ENCODE data around the gene ATG101. TPM values are rescaled to one million over a fixed set of nuclear protein-coding genes. Genes with fewer than 3 reads are reported as not detected.

The ATG101 gene, protein sequence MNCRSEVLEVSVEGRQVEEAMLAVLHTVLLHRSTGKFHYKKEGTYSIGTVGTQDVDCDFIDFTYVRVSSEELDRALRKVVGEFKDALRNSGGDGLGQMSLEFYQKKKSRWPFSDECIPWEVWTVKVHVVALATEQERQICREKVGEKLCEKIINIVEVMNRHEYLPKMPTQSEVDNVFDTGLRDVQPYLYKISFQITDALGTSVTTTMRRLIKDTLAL
- total RNA-seq (33.5 TPM), polyA plus RNA-seq (10 to 100 TPM; 30.1 to 38.2 (median 34.8) TPM)

DNA sequence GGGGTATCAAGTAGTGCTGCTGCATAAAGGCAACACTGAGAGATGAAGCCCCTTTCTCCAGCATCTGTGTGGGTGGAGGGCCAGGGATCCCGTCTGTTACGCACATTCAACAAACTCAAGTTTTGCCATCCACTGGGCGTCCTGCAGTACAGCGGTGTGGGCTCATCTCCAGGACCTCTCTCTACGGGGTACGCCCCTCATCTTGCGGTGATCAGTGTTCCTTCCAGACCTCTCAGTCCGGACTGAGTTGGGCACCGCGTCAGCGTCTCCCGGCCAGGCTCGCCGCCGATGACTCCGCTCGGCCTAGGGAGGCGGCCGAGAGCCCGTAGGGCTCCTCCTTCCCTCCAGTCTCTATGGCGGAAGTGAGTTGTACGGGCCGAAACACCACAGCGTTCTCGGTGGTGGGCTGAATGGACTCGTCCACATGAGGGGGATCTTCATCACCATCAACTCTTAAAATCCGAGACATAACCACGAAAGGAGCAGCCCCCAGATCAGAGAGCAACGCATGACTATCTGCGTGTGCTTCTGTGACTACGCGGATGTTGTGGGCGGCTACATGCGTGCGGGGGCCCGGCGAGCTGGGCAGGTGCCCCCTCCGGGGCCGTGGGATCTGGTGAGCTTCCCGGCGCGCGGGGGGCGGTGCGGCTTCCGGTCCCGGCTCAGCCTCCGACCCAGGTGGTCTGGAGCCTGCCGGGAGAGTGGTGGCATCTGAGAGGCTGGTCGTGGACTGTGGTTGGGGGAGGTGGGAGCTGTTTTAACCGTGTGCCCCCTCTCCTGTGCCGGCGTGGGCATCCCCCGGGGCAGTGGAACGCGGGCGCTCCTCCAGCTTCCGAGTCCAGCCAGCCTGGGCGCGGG is at the start of gene ATG101:
TSS of gene ATG101 (plus strand) at position 652 of the 858 bp plus-strand sequence. CDS start 3,673 bp downstream, outside the sequence.
- Mint-ChIP-seq H3K4me3 (peak within 1 kb of the TSS; percentile 95 to 99 (median 98)), H3K9me3 (no peaks in the 10 kb centered on the region), H3K4me1 (peaks cover 31 to 47% (median 38%) of the 10 kb centered on the region in 4 donors), H3K27me3 (peaks cover 19% of the 10 kb centered on the region), H3K27ac (peak within 1 kb of the TSS; percentile 98 to 99 (median 99)), H3K36me3 (peaks cover 7% of the 10 kb centered on the region)
- peaks cover 15% of the 10 kb centered on the region for H3K36me3 ChIP-seq (ENCODE audit: control insufficient read depth, insufficient read depth, low read length)
- H3K4me3 ChIP-seq (ENCODE audit: low read depth, low read length): peak within 1 kb of the TSS; percentile 82
- H3K27me3 ChIP-seq (ENCODE audit: control insufficient read depth, insufficient read depth, low read length): no peaks in the 10 kb centered on the region
- peak; percentile 98 to 99 for ATAC-seq (ENCODE audit: low read depth in 2 of 2)
- no peaks in the 10 kb centered on the region for H3K9me3 ChIP-seq (ENCODE audit: control insufficient read depth in 2 of 2, low read length in 2 of 2)
- peaks cover 31% of the 10 kb centered on the region for H3K4me1 ChIP-seq (ENCODE audit: control insufficient read depth, insufficient read depth, low read length, poor library complexity, severe bottlenecking)
- DNase-seq: peak; percentile 80 to 96 (median 93)
- H3K27ac ChIP-seq (ENCODE audit: insufficient read depth, low read length, poor library complexity, severe bottlenecking): peak within 1 kb of the TSS; percentile 89

DNA sequence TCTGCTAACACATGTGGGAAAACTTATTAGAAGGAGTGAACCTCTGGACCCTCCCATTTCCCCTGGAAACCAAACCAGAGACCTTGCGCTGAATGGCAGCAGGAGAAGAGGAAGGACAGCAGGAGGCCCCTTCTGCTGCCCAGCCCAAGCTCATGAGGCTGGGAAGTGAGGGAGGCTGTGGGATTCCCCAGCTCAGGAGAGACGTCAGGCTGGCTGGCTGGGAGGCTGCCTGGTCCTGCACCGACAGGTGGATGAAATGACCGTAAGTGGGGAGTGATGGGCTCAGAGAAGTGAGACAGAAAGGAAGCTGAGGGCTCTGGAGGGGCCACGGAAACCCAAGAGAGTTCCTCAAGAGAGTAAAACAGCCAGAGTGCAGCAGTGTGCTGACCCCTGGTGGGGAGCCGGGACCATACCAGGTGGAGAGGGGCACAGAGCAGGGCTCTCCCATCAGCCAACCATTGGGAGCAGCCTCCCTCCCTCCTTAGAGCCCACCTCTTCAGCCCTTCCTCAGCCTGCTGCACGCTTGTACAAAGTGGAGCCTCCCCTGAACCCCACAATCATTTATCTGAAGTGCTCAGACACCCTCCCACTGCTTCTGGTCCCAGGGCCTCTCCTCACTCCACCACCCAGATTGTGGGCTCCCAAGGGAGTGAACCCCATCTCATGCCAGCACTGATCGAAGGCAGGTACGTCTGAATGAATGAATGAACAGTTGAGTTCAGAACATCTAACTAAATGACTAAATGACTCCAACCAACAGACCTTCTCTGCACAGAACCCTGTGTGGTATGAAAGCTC is 49.0 kb upstream of the ATG101 start:
- H3K4me1 Mint-ChIP-seq: peaks cover 7 to 40% (median 20%) of the 10 kb centered on the region in 4 donors
- peak overlapping the region in 3 of 4 donors; percentile 31 to 61 (median 52) for H3K4me3 Mint-ChIP-seq
- H3K27me3 Mint-ChIP-seq: peaks cover 15% of the 10 kb centered on the region
- H3K9me3 ChIP-seq (ENCODE audit: control insufficient read depth in 2 of 2, low read length in 2 of 2): no peaks in the 10 kb centered on the region
- no peaks in the 10 kb centered on the region for H3K36me3 Mint-ChIP-seq
- peaks cover 32% of the 10 kb centered on the region for H3K4me1 ChIP-seq (ENCODE audit: control insufficient read depth, insufficient read depth, low read length, poor library complexity, severe bottlenecking)
- no peaks in the 10 kb centered on the region for H3K36me3 ChIP-seq (ENCODE audit: control insufficient read depth, insufficient read depth, low read length)
- H3K27me3 ChIP-seq (ENCODE audit: control insufficient read depth, insufficient read depth, low read length): no peaks in the 10 kb centered on the region
- DNase-seq (peak; percentile 28 to 63 (median 61)), ATAC-seq (ENCODE audit: low read depth in 2 of 2) (peak; percentile 44 to 45)
- H3K27ac ChIP-seq (ENCODE audit: insufficient read depth, low read length, poor library complexity, severe bottlenecking): no peak overlapping the region
- H3K9me3 Mint-ChIP-seq: no peaks in the 10 kb centered on the region
- H3K27ac Mint-ChIP-seq: no peak overlapping the region
- no peak overlapping the region for H3K4me3 ChIP-seq (ENCODE audit: low read depth, low read length)

DNA sequence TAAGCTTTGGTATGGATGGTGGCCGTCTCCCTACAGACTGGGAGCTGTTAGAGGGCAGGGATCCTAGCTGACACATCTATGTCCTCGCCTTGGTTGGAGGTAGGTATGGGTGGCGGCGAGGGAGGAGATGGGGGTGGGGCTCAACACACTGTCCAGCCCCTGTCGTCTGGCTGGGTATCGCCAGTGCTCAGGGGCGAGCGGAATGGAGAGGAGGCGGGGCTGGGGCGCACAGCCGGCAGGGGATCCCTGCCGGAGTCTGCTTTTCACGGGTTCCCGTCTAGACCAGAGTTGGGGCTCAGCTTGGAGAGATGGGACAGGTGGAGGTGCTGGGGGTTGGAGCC is 47.0 kb upstream of the ATG101 start:
- no peaks in the 10 kb centered on the region for H3K9me3 Mint-ChIP-seq
- Histone ChIP-seq H3K9me3 (ENCODE audit: control insufficient read depth in 2 of 2, low read length in 2 of 2) (no peaks in the 10 kb centered on the region), H3K36me3 (ENCODE audit: control insufficient read depth, insufficient read depth, low read length) (no peaks in the 10 kb centered on the region), H3K4me1 (ENCODE audit: control insufficient read depth, insufficient read depth, low read length, poor library complexity, severe bottlenecking) (peaks cover 35% of the 10 kb centered on the region), H3K4me3 (ENCODE audit: low read depth, low read length) (no peak overlapping the region), H3K27ac (ENCODE audit: insufficient read depth, low read length, poor library complexity, severe bottlenecking) (peak overlapping the region; percentile 57), H3K27me3 (ENCODE audit: control insufficient read depth, insufficient read depth, low read length) (no peaks in the 10 kb centered on the region)
- ATAC-seq (ENCODE audit: low read depth in 2 of 2) (no peak), DNase-seq (no peak)
- H3K36me3 Mint-ChIP-seq: no peaks in the 10 kb centered on the region
- H3K4me3 Mint-ChIP-seq: peak overlapping the region; percentile 86 to 89 (median 88)
- peaks cover 16% of the 10 kb centered on the region for H3K27me3 Mint-ChIP-seq
- H3K4me1 Mint-ChIP-seq: peaks cover 10 to 49% (median 21%) of the 10 kb centered on the region in 4 donors
- H3K27ac Mint-ChIP-seq: peak overlapping the region in 1 of 3 donors; percentile 32

DNA sequence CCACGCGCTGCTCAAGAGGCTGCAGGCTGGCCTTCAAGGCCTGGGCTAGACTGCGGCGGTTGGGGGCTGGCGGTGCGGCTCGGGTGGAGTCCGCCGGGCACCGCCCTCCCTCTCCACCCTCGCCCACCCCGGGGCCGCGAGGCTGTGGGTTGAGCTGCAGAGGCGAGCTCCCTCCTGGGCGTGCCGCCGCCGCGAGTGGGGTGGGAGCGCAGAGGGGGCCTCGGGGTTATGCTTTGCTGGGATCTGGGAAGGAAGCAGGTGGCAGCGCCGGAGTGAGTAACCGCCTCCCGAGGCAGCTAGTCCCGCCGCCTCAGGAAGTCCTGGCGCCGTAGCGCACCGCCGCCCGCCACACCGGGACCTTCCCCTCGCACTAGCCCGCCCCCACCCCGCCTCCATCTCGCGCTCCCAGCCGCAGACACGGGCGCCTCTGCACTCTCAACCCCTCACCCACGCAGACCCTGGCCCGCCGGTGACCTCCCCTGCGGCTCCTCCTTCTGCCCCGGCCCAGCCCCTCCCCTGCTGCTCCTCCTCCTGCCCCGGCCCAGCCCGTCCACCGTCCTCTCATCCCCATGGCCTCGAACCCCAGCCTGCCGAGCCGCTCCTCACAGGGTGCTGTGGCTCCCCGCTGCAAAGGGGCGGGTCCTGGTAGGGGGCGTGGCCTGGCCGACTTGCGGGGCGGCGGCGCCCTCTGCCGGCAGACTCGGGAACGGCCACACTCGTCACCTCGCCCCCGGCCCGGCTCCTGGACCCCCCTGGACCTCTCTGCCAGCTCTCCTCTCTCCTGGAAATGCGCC is 46.4 kb upstream of the ATG101 start:
- H3K27me3 Mint-ChIP-seq: peaks cover 16% of the 10 kb centered on the region
- no peaks in the 10 kb centered on the region for H3K9me3 ChIP-seq (ENCODE audit: control insufficient read depth in 2 of 2, low read length in 2 of 2)
- no peaks in the 10 kb centered on the region for H3K9me3 Mint-ChIP-seq
- no peaks in the 10 kb centered on the region for H3K36me3 Mint-ChIP-seq
- peak overlapping the region; percentile 74 to 88 (median 85) for H3K27ac Mint-ChIP-seq
- peak overlapping the region; percentile 57 for H3K27ac ChIP-seq (ENCODE audit: insufficient read depth, low read length, poor library complexity, severe bottlenecking)
- no peaks in the 10 kb centered on the region for H3K36me3 ChIP-seq (ENCODE audit: control insufficient read depth, insufficient read depth, low read length)
- H3K4me3 Mint-ChIP-seq: peak overlapping the region; percentile 86 to 96 (median 92)
- no peaks in the 10 kb centered on the region for H3K27me3 ChIP-seq (ENCODE audit: control insufficient read depth, insufficient read depth, low read length)
- peaks cover 35% of the 10 kb centered on the region for H3K4me1 ChIP-seq (ENCODE audit: control insufficient read depth, insufficient read depth, low read length, poor library complexity, severe bottlenecking)
- ATAC-seq (ENCODE audit: low read depth in 2 of 2) (peak; percentile 67 to 69), DNase-seq (peak; percentile 82 to 87 (median 86))
- peak overlapping the region; percentile 30 for H3K4me3 ChIP-seq (ENCODE audit: low read depth, low read length)
- peaks cover 10 to 49% (median 21%) of the 10 kb centered on the region in 4 donors for H3K4me1 Mint-ChIP-seq

DNA sequence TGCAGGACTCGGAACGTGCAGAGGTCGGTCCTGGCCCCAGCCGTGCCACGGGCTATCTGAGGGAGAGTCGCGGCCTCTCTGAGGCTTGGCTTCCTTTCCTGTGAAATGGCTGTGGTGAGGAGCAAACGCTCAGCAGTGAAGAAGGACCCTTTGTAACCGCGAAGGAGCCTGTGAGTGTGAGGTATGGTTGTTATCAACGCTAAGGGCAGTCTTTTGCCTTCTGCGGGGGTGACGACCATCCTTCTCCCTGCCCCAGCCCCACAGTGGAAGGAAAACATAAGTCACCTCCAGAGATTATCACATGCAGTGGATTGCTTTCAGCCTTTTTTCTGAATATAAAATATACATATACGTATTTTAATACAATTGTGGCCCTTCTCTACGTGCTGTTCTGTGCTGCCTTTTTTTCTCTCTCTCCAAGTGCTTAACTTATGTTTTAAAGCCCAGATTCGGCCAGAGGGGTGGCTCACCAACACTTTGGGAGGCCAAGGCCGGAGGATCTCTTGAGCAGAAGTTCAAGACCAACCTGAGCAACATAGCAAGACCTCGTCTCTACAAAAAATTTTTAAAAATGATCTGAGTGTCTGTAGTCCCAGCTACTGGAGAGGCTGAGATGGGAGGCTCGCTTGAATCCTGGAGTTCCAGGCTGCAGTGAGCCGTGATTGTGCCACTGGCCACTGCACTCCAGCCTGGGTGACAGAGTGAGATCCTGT is 45.6 kb upstream of the ATG101 start:
- no peaks in the 10 kb centered on the region for H3K36me3 Mint-ChIP-seq
- peak overlapping the region; percentile 88 to 94 (median 88) for H3K27ac Mint-ChIP-seq
- Histone ChIP-seq H3K9me3 (ENCODE audit: control insufficient read depth in 2 of 2, low read length in 2 of 2) (no peaks in the 10 kb centered on the region), H3K27ac (ENCODE audit: insufficient read depth, low read length, poor library complexity, severe bottlenecking) (peak overlapping the region; percentile 57), H3K36me3 (ENCODE audit: control insufficient read depth, insufficient read depth, low read length) (no peaks in the 10 kb centered on the region), H3K4me1 (ENCODE audit: control insufficient read depth, insufficient read depth, low read length, poor library complexity, severe bottlenecking) (peaks cover 35% of the 10 kb centered on the region), H3K27me3 (ENCODE audit: control insufficient read depth, insufficient read depth, low read length) (no peaks in the 10 kb centered on the region), H3K4me3 (ENCODE audit: low read depth, low read length) (peak overlapping the region; percentile 30)
- H3K9me3 Mint-ChIP-seq: no peaks in the 10 kb centered on the region
- DNase-seq (no peak), ATAC-seq (ENCODE audit: low read depth in 2 of 2) (no peak)
- peaks cover 10 to 49% (median 21%) of the 10 kb centered on the region in 4 donors for H3K4me1 Mint-ChIP-seq
- H3K27me3 Mint-ChIP-seq: peaks cover 16% of the 10 kb centered on the region
- peak overlapping the region; percentile 78 to 96 (median 92) for H3K4me3 Mint-ChIP-seq

DNA sequence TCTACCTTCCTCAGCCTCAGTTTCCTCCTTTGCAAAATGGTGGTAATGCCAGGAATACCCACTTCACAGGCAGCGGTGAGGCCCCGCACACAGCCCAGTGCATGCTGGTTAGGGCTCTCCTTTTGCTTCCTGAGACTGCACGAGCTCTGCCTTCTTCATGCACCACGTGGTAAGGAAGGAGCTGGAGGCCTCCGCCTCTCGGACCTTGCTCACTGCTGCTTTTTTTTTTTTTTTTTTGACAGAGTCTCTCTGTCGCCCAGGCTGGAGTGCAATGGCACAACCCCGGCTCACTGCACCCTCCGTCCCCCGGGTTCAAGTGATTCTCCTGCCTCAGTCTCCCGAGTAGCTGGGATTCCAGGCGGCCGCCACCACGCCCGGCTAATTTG is 44.9 kb upstream of the ATG101 start:
- H3K4me3 Mint-ChIP-seq: peak overlapping the region; percentile 78 to 96 (median 92)
- Histone ChIP-seq H3K36me3 (ENCODE audit: control insufficient read depth, insufficient read depth, low read length) (no peaks in the 10 kb centered on the region), H3K9me3 (ENCODE audit: control insufficient read depth in 2 of 2, low read length in 2 of 2) (no peaks in the 10 kb centered on the region), H3K4me3 (ENCODE audit: low read depth, low read length) (peak overlapping the region; percentile 50), H3K27me3 (ENCODE audit: control insufficient read depth, insufficient read depth, low read length) (no peaks in the 10 kb centered on the region), H3K27ac (ENCODE audit: insufficient read depth, low read length, poor library complexity, severe bottlenecking) (peak overlapping the region; percentile 64), H3K4me1 (ENCODE audit: control insufficient read depth, insufficient read depth, low read length, poor library complexity, severe bottlenecking) (peaks cover 35% of the 10 kb centered on the region)
- DNase-seq (peak in 1 of 3 donors; percentile 83), ATAC-seq (ENCODE audit: low read depth in 2 of 2) (no peak)
- no peaks in the 10 kb centered on the region for H3K36me3 Mint-ChIP-seq
- H3K27me3 Mint-ChIP-seq: peaks cover 15% of the 10 kb centered on the region
- H3K27ac Mint-ChIP-seq: peak overlapping the region; percentile 88 to 98 (median 97)
- peaks cover 10 to 49% (median 21%) of the 10 kb centered on the region in 4 donors for H3K4me1 Mint-ChIP-seq
- no peaks in the 10 kb centered on the region for H3K9me3 Mint-ChIP-seq
